IMR-90 (cell line): ENCODE measurements around the gene SPEG.

Experiments used
- RFX5 ChIP-seq: IDR thresholded peaks from 2 replicates; pipeline ENCODE4 v1.8.0; 2012; ENCODE audit warnings: low read depth, mild to moderate bottlenecking, low read length, moderate library complexity
- TF ChIP-seq, protein P1 (sequence below): conservative IDR thresholded peaks from 2 replicates; pipeline ENCODE4 v1.5.1; 2012; ENCODE audit warnings: mild to moderate bottlenecking, low read depth, low read length, improper control_type of control experiment

DNA sequence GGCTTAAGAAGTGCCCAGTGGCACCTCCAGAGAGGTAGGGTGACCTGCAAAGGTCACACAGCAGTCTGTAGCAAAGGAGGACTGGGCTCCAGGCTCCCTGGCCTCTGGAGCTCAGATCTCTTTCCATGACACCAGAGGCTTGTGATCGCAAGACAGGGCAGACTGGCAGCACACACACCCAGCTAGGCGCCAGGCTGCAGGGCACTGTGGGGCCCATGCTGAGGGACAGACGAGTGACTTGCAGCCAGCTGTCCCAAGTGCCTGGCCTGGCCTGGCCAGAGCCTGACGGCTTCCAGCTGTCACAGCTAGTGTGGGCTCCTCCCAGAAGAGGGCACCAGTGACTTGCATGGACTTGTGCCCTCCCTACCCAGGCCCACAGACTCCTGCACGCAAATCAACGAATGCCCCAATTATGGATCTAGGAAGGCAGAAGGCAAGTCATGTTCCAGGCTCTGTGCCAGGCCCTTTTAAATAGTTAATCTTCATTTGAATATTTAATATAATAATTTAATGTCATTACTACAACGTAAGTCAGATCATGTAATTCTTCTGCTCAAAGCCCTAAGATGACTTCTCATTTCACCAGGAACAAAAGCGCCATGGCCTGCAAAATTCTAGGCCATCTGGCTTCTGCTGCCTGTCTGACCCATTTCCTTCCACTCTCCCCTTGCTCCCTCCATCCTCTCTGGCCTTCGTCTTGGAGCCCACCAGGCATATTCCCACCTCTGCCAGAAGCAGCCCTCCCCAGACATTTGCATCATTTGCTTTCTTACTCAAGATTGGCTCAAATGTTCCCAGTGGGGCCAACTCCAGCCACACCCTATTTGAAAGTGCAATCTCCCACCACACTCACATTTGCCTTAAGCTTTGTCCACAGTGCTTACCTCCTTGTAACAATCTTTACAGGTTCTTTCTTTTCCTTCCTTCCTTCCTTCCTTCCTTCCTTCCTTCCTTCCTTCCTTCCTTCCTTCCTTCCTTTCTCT is 3.7 kb upstream of the SPEG start:
- TF ChIP-seq, protein P1, sequence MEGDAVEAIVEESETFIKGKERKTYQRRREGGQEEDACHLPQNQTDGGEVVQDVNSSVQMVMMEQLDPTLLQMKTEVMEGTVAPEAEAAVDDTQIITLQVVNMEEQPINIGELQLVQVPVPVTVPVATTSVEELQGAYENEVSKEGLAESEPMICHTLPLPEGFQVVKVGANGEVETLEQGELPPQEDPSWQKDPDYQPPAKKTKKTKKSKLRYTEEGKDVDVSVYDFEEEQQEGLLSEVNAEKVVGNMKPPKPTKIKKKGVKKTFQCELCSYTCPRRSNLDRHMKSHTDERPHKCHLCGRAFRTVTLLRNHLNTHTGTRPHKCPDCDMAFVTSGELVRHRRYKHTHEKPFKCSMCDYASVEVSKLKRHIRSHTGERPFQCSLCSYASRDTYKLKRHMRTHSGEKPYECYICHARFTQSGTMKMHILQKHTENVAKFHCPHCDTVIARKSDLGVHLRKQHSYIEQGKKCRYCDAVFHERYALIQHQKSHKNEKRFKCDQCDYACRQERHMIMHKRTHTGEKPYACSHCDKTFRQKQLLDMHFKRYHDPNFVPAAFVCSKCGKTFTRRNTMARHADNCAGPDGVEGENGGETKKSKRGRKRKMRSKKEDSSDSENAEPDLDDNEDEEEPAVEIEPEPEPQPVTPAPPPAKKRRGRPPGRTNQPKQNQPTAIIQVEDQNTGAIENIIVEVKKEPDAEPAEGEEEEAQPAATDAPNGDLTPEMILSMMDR, result peak; percentile 53
- TF ChIP-seq RFX5, result no peak
